ENCODE results near the gene TBC1D24.
"Not testable (repeated sequence)": the region's sequence is repeated elsewhere in the genome, so short reads cannot be mapped to it uniquely, and the experiment has no call there.

The TBC1D24 gene

DNA sequence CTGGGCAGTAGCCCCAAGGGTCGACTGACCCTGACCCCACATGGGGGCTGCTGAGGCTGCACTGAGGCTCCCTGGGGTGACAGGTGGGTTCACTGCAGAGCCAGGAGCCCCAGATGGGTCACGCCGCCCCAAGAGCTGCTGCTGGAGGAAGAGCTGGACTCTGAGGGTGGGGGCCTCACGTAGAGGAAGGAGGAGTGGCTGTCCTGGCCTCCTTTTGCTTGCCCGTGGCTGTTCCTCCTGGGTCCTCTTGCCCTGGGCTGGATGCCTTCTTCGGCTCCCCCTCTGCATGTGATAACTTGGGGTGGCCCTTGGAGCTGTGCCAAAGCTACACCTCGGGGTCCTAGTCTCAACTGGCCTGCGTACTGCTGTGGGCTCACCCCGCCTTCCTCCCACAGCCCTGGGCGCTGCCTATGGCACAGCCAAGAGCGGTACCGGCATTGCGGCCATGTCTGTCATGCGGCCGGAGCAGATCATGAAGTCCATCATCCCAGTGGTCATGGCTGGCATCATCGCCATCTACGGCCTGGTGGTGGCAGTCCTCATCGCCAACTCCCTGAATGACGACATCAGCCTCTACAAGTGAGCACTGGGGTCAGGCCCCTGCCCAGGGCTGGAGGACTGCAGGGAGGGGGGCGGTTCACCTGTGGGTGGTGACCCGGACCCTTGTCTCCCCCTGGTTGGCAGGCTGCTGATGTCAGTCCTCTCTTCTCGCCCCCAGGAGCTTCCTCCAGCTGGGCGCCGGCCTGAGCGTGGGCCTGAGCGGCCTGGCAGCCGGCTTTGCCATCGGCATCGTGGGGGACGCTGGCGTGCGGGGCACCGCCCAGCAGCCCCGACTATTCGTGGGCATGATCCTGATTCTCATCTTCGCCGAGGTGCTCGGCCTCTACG is 44.1 kb downstream of the TBC1D24 start:
- DNase-seq = no peak

DNA sequence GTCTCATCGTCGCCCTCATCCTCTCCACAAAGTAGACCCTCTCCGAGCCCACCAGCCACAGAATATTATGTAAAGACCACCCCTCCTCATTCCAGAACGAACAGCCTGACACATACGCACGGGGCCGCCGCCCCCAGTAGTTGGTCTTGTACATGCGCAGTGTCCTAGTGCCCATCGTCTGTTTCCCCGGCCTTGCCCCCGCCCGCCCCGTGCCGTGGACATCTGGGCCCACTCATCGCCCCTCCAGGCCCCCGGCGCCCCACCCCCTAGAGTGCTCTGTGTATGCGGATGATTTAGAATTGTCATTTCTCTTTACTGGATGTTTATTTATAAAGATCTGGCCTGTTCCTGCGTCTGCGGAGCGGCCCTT is 44.8 kb downstream of the TBC1D24 start:
- DNase-seq = no peak

DNA sequence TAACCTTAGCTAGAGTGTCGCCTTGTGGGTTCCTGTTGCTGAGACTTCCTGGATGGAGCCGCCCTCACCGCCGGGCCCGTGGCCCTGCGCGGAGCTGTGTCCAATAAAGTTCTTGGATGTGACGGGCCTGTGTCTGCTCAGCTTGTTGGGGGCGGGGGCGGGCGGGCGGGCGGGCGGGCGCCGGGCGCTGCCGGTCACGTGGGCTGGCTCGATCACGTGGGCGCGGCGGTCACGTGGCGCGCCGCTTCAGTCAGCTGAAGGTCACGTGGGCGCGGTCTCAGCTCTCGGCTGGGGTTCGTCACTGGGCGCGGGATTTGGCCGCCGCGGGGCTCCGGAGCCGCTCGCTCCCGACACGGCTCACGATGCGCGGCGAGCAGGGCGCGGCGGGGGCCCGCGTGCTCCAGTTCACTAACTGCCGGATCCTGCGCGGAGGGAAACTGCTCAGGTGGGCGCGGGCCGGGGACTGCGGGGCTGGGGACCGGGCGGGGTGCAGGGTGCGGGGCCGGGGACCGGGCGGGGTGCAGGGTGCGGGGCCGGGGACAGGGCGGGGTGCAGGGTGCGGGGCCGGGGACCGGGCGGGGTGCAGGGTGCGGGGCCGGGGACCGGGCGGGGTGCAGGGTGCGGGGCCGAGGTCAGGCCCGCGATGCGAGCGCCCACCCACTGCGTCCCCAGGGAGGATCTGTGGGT is 45.3 kb downstream of the TBC1D24 start, which contains the start of gene AMDHD2:
TSS of gene AMDHD2 (plus strand) at position 275 of the 687 bp plus-strand sequence. CDS start at position 363, 88 bp downstream.
- DNase-seq = peak; percentile 93

DNA sequence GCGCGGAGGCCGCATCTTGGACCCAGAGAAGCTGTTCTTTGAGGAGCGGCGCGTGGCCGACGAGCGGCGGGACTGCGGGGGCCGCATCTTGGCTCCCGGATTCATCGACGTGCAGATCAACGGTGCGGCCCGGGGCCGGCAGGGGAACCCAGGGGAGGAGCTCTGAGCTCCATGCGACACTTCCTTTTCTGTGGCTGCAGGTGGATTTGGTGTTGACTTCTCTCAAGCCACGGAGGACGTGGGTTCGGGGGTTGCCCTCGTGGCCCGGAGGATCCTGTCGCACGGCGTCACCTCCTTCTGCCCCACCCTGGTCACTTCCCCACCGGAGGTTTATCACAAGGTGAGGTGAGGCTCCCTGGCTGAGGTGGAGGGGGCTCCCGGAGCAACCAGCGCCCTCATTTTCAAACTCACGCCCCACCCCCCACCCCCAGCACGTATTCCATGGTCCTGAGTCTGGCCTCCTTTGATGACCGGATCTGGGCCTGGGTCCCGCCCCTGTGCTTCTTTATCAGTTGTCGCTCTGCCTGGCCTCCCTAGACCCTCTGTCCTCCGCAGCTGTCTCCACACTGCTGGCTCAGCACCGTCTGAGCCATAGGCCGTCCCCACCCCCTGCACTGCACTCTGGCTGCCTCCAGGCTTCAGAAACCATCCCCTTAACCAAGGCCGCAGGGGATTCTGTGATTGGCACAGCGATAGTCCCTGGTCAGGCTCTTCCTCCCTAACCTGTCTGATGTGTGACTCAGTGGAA is 46.0 kb downstream of the TBC1D24 start:
- peak; percentile 38 for DNase-seq

DNA sequence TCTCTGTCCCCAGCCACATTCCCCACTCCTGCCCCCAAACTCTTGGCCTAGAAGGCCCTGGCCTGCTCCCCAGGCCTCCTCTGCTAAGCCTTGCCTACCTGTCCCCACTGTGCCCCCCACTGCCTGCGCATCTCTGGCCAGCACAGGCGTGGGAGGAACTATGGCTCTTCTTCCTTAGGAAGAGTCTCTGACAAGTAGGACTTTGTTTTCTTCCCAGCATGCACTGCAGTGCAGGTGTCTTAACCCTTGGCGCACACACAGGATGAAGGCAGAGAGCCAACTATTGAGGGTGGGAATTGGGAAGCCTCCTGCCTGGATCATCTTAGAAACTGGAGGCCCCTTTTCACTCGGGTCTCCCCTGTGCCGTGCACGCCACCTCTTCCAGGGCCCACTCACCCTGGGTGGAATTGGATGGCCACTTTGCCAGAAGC is 48.9 kb downstream of the TBC1D24 start:
- DNase-seq = no peak

DNA sequence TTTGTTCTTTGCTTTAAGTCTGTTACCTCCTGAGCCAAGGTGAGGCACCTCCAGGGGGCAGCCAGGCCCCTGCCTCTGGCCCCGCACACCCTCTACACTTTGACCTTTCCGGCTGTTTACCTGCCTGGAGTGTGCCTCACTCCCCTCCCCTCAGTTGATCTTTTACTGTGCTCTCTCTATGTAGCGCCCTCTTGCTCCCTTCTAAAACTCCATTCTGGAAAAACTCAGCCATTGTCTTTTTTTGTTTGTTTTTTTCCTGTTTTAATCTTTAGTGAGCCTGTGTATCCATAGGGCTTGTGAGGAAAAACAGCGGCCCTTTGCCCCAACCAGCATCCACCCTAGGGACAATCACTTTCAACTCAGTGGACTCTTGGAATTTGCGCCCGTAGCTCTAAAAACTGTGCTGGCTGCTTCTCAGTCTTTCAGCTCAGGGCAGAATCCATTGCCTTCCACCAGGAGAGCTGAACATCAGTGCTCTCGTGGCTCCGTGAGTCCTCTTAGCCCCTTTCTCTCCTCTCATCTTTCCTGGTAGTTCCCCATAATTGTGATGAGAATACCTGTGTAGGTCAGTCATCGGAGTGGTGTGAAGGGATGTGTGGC is 49.5 kb downstream of the TBC1D24 start:
- DNase-seq = no peak

DNA sequence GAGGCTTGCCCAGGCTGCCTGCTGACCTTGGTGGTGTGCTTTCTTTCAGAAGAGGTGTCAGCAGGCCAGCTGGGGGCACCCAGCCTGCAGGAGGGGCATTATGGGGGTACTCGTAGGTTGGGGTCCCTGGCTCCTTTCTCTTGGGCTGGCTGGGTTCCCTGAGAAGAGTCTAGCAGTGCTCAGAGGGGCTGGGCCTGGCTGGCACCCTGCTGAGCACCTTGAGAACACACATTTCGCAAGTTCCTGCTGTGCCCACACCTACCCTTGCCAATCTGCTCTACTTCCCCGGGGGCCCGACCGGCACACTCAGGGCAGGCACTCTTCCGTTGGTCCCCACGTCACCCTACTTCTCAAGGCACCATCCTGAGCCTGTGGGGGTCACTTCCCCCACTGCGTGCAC is 51.2 kb downstream of the TBC1D24 start:
- no peak for DNase-seq

DNA sequence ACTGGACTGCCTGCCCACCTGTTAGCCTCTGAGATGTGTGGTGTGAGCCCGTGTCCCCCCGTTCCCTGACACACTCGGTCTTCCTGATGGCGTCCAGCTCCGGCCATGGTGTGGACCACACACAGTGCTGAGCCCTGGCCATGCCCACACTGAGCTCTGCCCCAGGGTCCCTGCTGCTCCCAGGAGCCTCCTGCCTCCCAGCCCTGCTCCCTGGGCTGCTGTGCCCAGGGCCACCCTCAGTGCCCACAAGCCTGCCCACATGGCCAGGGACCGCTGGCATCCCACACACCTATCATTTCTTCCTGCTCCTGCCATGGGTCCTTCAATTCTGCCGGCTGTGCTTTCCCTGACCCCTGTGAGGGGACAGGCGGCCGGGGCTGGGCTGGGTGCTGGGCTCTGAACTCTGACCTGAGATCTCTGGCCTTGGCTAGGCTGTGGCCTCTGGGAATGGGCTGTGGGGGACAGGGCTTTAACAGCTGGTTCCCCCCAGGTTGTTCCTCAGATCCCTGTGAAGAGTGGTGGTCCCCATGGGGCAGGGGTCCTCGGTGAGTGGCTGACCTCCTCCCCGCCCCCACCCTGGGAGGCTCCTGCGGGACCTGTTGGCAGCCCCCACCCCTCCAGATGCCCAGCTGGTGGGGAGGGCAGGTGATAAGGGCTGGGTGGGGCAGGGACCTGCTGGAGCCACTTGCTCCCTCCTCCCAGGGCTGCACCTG is 52.3 kb downstream of the TBC1D24 start:
- DNase-seq = no peak

DNA sequence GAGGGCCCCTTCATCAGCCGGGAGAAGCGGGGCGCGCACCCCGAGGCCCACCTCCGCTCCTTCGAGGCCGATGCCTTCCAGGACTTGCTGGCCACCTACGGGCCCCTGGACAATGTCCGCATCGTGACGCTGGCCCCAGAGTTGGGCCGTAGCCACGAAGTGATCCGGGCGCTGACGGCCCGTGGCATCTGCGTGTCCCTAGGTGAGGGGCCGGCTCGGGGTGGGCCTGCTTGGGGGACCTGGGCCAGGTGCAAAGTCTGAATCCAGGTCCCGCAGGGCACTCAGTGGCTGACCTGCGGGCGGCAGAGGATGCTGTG is 52.8 kb downstream of the TBC1D24 start:
- no peak for DNase-seq

DNA sequence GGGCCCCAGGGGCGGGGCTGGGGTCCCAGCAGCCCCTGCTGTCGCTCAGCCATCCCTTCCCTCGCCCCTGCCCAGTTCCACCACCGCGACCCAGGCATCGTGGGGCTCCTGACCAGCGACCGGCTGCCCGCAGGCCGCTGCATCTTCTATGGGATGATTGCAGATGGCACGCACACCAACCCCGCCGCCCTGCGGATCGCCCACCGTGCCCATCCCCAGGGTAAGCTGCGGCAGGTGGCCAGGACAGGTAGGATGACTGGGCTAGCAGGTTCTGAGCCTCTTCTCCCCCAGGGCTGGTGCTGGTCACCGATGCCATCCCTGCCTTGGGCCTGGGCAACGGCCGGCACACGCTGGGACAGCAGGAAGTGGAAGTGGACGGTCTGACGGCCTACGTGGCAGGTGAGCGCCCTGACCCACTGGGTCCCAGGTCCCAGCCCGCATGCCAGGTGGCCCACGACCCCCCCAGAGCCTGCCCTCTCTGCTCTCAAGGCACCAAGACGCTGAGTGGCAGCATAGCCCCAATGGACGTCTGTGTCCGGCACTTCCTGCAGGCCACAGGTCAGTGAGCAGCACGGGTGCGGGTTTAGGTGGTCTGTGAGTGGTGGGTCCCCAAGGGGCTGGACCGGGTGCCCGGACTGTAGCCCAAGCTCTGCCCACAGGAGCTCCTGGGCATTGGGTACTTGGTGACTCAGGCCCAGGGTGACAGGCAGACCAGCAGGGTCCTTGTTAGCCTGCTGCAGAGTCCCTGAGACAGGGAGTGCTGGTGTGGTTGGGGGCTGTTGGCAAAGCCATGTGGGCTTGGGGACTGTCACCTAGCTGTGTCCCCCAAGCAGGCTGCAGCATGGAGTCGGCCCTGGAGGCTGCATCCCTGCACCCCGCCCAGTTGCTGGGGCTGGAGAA is 53.5 kb downstream of the TBC1D24 start:
- DNase-seq = no peak

DNA sequence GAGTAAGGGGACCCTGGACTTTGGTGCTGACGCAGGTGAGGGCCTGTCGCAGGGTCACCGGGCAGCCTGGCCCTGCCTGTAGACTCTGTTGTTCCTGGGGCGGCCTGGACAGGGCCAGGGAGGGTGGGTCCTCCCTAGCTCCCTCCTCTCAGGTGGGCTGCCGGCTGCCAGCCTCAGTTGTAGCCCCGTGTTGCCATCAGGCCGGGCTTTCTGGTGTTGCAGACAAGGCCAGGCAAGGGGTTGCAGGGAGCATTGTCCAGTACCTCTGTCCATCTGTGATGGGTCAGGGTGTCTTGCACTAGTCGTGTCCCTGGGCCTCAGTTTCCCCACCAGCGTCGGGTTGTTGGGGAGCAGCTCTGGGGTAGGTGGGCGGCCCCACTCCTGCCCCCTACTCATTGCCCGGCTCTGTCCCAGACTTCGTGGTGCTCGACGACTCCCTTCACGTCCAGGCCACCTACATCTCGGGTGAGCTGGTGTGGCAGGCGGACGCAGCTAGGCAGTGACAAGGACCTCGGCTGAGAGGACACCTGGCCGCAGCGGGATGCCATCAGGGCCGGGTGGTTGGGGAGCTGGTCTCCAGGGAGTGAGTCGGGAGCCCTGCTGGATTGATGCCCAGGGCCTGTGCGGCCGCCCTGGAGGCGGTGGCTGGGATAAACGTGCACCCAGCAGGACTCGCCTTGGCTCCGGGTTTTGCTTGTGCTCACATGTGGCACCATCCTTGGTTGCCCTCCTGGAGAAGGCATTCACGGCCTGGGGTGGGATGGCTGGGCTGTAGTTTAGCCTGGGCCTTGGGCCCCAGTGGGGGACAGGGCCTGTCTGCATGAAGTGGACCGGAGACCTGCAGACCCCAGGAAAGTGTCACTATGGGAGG is 54.4 kb downstream of the TBC1D24 start:
- DNase-seq = no peak

DNA sequence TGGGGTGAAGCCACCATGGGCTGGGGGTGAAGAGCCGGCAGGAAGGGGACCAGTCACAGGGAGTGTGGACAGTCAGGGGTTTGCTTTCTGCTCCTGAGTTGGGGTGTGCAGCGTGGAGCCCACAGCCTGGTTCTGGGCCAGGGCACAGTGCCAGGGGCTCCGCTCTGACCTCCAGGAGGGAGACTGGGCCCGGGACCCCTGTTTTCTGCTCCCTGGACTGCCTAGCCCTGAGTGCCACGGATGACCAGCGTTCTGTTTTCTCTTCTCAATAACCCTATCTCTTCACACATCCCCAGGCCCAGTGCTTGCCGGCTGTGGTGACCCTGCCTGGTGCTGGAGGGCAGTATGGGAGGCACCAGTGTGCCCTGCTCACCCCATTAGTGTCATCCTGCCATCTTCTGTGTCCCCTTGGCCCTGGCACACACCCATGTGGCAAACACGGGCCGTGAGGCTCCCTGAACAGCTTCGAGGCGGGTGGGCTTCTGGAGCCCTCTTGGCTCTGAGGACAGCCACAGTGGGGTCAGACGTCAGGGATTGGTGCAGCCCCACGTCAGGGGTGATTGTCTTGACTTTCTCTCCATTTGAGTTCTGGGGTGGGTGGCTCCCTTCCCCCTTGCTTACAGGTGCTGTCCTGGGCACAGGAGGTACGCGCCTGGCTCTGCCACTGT is 55.2 kb downstream of the TBC1D24 start:
- no peak for DNase-seq

DNA sequence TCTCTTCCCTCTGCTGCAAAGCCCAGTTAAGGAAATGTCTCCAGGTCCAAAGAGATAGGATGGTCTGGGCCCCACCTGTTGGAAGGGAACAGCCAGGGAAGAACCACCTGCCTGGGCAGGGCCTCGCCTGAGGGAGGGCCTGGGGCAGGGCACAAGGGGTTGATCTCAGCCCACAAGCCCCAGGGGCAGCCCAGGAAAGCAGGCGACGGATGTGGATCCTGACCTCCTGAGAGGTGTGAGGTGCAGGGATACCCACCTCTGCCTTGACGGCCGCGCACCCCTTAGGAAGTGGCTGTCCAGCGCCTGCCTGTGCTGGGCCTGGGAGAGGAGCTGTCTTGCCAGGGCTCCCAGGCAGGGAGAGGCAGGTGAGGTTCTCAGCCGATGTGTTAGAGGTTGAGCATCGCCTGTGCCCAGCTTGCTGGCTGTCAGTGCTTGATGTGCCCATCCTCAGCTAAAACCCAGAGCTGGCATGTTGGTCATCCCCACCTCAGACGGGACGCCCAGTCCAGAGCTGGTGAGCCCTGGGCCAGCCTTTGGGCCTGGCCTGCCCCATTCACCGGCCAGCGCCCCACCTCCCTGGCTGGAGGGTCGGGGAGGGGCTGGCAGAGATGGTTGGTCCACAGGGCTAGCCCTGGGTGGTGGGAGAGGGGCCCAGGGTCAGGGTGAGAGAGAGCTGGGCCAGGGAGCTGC is 55.8 kb downstream of the TBC1D24 start:
- DNase-seq = no peak

DNA sequence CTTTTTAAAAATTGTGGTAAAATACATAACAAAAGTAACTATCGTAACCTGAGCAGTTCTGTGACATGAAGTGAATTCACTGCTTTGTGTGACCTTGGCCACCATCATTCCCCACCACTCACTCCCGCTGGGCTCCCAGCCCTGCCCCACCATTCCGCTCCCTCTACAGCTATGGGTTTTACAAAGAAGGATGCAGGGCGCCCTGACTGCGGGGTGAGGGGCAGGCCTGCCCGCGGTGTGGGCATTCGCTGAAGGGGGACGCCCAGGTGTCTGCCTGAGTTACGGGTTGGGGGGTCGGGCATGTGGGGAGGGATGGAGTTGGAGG is 56.4 kb downstream of the TBC1D24 start, which contains the start of gene CEMP1:
TSS of gene CEMP1 (minus strand) at position 38 of the 325 bp plus-strand sequence. CDS start 335 bp downstream, outside the sequence.
- DNase-seq = no peak

DNA sequence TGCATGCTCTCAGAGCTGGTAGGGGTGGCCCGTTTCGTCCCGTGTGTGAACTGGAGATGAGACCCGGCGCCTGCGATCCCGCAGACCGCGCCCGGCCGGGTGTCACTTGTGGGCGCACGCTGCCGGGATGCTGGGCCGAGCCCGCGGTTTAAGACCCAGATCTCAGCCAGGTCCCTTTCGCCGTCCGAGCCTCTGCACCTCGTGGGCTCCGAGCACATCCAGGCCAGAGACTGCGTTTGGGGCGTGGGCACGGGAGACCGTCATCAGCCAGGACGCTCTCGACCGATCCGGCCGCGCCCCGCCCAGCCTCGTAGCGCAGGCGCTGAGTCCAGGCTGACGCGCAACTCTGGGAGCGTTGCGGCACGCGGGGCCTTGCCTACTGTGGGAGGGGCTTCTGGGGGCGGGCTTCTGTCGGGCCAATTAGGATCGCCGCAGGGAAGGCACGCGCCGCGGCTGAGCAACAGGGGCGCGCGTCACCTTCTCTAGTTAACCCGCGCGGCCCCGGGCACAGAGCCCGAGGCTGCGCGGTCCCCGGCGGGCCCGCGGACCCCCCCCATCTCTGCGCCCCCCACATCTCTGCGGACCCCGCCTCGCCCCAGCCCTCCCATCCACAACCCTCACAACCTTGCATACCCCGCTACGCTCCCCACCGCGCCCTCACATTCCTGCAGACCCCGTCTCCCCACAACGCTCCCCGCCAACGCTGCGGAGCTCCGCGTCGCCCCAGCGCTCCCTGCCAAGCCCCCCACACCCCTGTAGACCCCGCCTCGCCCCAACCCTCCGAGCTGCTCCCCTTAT is 57.0 kb downstream of the TBC1D24 start:
- DNase-seq = peak; percentile 99

DNA sequence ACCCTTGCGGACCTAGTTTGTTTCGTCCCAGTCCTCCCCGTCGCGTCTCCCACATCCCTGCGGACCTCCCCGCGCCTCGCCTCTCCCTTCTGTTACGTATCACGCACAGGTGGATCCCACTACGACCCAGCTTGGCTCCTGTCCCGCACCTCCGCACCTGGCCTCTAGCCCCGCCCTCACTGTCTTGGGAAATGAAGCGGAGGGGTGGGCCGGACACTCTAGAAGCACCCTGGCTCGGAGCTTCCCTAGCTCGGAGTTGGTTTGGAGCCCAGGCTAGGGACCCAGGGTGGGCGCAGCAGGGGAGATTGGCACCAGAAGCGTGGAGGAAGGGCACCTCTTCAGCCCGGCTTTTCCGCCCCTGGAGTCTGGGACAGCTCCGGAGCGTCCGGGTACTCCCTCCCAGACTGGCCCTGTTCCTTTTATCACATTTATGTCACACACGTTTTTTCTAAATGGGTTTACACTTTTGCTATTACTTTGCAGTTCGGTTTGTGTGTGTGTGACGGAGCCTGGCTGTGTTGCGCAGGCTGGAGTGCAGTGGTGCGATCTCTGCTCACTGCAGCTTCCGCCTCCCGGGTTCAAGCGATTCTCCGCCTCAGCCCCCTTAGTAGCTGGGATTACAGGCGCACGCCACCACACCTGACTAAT is 57.7 kb downstream of the TBC1D24 start:
- DNase-seq = peak; percentile 76

DNA sequence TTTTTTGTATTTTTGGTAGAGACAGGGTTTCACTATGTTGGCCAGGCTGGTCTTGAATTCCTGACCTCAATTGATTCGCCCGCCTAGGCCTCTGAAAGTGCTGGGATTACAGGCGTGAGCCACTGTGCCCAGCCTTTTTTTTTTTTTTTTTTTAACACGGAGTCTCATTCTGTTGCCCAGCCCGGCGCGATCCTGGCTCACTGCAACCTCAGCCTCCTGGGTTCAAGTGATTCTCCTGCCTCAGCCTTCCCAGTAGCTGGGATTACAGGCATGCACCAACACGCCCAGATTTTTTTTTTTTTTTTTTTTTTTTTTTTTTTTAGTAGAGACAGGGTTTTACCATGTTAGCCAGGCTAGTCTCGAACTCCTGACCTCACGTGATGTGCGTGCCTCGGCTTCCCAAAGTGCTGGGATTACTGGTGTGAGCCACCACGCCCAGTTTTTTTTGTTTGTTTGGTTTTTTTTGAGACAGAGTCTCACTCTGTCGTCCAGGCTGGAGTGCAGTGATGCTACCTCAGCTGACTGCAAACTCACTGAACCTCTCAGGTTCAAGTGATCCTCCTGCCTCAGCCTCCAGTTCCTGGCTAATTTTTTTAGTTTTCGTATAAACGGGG is 58.3 kb downstream of the TBC1D24 start:
- DNase-seq = not testable (repeated sequence)
